OCI-LY1 (cell line): ENCODE data around the gene XPO4.

Source experiments
- CTCF ChIP-seq: fragments of 200-600 bp; sonication (generic), shearing (Covaris generic); IDR thresholded peaks from 2 replicates; pipeline ENCODE4 v1.5.1; 2017; ENCODE audit warnings: mild to moderate bottlenecking, antibody characterized with exemption, low read length, moderate library complexity, mixed read lengths
- EZH2 ChIP-seq: fragments of 200-600 bp; sonication (generic), shearing (Covaris generic); IDR thresholded peaks from 2 replicates; pipeline ENCODE4 v1.8.0; 2017; ENCODE audit warnings: borderline replicate concordance, mixed run types, mild to moderate bottlenecking, antibody characterized with exemption, low read length, moderate library complexity, mixed read lengths

- TF ChIP-seq CTCF (no peak), EZH2 (no peak)
Observed at GRCh38 chr13:20939662-20940061, 37.1 kb upstream of the XPO4 start.
